ACHN (cell line): Measurements from ENCODE around the gene CCDC50.

ENCODE experiments used
- DNase-seq: peaks from one replicate; pipeline ENCODE4 v3.0.0-alpha.2; 2015
- in situ Hi-C: cut with HindIII; loops from 2 replicates; pipeline ENCODE4 v1.10.0; 2017; ENCODE audit warnings: low sequenced_read_pairs, low pct_ligation_motif_present, low pct_unique_long_range_greater_than_20kb

CCDC50 gene

DNA sequence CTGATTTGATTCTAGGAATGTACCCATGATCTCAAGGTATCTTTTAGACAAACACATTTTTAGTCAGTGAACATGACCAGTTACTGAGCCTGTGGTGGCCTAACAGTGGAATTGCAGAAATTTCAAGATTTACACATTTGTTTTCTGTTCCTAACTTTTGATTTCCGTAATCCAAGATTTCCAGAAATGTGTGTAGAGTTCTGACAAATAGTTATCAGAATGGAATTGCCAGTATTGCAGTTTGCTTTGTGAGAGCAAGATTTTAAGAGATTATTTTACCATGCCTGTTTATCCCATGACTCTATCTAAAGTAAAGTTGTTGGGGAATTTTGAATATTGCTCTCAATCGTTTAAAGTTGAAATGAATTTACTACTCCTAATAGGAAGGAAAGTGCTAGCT is 12.8 kb downstream of the CCDC50 start:
- in situ Hi-C loops = no loop called here
- DNase-seq = no peak

DNA sequence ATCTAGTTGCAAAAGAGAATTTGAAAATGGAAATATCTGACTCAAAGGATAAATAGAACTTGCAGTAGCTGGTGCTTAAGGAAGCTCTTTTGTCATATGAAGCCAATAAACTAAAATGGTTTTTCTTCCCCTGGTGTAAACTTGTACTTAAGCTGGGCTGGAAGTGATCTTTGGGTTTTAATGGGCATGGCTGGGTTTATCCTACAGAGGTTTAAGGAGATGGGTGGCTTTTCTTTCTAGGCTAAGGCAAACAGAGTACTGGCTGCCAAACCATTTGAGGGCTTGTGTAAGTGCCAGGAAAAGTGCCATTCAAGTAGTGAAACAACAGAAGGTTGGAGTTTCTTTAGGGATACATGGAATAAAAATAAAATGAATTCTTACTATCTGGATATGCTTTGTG is 13.2 kb downstream of the CCDC50 start:
- in situ Hi-C loops = no loop called here
- DNase-seq = no peak

DNA sequence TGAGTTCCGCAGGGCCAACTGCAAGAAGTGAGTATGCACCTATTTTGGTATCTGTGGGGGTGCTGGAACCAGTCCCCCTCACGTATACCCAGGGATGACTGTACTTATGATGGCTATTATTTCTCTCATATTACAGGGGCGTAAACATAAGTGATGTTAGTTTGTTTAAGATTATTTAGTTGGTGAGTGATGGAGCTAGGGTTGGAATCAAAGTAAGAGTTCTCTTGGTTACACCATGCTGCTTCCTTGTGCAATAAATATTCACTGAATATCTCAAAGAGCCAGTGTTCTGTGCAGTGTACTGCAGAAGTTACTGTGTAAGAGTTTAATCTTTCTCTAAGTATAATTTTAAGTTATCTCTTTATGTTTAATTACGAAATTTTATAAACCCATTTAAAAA is 13.9 kb downstream of the CCDC50 start:
- in situ Hi-C loops = no loop called here
- no peak for DNase-seq

DNA sequence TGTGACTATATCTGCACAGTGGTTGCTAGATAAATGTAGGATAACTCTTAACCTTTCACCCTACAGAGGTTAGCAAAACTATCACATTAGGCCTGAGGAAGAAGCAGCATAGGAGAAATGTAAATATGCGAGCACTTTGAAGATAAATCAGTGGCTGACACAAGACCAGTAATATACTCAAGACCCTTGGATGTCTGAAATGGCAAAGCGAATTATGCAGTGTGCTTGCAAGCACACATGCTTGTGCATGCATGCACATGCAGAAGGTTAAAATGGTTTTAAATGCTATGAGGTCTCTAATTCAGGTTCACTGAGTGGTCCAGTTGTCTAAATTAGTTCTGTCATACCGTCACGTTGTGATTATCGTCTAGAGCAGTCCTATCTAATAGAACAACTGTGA is 14.7 kb downstream of the CCDC50 start:
- no peak for DNase-seq
- in situ Hi-C loops = no loop called here

DNA sequence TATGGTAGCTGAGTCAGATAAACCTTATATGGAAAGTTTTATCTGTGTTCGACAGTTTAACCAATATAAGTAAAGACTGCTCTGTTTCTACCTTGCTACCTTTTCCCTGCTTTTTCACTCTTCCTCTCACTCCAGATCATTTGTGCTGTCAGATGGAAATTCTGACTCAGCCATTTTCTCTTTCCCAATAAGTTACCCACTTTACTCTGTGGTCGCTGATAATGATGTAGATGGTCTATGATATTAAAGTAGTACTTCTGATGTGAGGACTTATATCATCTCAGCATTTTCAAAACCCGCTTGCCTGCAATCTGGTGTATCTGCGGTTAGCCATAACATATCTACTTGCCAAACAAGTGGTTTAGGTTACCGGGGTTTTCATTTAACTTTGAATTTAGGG is 16.1 kb downstream of the CCDC50 start:
- in situ Hi-C loops = no loop called here
- DNase-seq = no peak

DNA sequence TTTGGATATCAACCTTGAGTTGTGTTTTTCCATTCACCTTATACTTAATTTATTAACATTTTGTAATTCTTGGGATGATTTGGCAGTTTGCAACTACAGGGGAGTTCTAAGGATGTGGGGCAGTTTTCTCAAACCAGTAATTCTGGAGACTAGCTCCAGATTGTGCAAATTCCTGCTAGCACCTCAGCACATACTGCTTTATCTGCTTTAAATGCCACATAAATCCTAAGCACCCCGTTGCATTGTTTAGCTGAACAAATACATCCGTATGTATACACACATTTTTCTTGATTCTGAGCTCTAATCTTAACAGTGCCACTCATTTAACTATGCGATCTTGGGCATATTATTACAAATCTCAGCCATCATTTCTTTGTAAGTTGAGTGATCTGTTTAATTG is 18.0 kb downstream of the CCDC50 start:
- DNase-seq = no peak
- in situ Hi-C loops = no loop called here

DNA sequence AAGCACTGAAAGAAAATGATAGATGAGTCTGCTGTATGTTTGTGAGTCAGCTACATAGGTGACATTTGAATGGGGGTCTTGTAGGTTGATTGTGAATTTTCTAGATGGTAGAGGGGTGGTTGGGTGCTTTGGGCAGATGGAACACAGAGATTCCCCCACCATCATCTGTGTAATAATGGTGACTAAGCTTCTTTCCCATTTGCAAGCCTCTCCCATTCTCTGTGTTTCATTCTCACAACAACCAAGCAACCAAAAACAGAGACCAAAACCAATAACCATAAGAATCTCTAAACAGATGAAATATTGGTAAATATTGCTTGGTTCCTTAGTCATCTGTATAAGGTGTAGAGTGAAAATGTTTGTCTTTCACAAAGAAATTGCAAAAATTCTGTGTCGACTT is 18.9 kb downstream of the CCDC50 start:
- no peak for DNase-seq
- in situ Hi-C loops = no loop called here

DNA sequence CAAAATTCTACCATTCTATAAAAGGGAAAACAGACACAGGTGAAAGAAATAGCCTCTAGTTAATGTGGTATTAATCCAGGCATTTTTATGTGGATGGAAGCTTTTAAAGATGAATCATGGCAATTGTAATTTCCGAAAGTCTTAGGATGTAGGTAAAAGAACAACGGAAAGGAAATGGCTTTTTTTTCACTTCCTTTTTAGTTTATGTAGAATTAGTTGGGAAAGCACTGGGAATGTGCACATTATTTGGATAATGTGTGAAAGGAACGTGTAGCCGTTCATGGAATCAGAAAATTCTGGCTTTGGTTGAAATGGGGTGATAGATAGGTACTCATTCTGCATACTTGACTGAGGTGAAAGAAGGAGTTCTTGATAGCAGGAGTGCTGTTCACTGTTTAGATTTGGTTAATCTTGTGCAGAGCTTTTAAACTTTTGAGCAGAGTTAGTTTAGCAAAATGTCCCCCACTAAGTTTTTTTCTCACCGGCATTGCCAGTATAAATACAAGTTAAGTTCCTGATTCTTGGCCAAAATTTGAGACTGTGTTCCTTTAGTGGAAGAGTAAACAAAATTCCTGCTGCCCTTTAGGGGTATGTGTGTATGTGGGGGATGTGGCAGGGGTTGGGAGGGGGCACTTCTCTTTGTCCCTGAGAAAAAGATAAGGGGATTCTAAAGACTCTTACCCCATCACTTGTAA is 21.3 kb downstream of the CCDC50 start:
- in situ Hi-C loops = no loop called here
- no peak for DNase-seq

DNA sequence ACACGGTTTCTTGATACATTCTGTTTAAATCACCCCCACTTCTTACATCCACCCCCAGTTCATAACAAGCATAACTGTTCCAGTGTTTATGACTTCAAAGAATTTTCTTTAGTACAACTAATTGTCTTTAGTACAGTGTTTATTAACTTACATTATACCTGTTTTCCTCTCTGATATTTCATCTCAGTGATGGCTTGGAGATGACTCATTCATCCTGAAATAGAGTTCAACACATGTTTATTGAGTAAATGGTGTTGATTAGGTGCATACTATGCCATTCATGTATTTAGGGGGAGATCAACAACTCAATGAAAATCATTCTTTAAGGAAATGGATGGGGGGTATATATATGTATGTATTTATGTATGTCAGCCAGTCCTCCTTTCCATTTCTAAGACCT is 22.8 kb downstream of the CCDC50 start:
- in situ Hi-C loops = no loop called here
- no peak for DNase-seq

DNA sequence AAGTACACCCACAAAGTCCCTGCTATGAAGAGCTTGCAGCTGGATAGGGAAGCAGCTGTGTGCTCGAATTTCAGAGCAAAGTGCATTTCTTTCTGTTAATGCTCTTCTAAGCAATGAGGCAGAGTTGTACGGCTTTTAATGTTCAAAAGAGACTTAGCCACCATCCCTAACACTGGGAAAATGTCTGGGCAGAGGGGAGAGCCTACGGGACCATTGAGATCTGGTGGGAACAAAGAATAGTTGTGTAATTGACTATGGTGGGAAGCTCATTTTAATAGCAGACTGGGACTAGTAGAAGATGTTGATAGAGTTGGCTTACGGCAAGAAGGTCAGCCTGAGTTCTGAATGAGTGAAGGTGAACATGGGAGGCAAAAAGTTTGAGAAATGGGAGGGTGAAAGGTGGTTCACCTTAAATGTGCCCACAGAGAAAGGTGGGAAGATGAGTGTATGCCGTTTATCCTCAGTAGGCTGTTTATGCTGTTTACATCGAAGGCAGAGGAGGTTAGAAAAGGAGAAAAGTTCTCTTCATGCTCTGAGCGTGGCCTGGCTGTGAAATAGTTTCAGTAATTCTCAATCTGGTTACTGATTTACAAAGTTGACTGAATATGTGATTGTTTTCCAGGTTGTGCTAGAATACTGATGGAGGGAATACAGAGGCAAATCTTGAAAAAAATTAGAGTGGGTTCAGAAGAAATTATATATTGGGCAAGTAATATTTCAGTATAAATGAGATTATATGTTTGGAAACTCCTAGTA is 24.0 kb downstream of the CCDC50 start:
- in situ Hi-C loops = no loop called here
- no peak for DNase-seq

DNA sequence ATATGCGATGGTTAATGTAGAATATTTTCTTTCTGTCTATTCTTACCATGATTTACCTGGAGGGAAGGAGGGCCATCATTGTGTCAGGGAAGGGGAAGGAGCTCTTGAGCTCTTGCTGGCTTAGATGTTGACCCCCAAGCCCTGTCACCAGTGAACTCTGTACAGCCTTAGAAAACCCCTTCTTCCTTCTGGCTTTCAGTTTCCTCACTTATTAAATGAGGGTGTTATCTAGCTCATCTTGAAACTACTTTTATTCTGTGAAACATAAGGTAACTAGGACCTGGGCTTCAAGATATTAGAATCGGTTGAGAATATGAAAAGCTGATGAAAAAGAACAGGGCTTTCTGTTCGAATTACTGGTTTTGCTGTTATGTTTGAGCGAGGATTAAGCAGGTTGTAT is 26.2 kb downstream of the CCDC50 start:
- in situ Hi-C loops = no loop called here
- no peak for DNase-seq

DNA sequence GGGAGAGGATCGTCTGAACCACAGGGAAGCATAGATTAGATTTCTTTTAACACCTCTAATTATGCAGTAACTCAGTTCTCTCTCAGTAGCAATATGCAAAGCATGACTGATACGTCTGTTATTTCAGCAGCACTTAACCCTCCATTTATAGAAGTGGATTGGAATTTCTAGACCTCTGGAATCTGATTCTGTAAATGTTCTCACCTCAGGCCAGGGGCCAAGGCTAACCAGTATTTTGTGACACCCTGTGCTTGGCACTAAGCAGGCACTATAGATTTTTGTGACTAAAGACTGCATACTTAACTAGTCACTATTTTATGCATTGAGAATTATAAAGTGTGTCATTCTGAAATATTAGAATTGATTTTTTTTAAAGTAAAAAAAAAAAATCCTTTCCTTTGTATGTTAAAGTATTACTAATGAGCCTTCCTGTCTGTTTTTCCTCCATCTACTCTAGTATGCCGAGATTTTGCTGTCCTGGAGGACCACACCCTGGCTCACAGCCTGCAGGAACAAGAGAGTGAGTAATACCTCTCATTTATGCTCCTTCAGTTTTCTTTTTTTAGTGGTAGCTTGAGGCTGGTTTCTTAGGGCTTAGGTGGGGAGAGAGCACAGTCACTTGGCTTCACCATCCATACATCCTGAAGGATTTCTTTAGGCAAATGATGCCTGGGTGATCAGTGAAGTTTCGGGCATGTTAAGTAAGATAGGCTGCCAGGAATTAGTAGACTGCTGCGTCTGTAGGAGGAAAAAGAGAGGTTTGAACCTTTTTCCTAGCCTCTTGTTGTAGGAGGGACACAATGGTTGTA is 27.6 kb downstream of the CCDC50 start:
- in situ Hi-C loops = no loop called here
- DNase-seq = peak; percentile 54

DNA sequence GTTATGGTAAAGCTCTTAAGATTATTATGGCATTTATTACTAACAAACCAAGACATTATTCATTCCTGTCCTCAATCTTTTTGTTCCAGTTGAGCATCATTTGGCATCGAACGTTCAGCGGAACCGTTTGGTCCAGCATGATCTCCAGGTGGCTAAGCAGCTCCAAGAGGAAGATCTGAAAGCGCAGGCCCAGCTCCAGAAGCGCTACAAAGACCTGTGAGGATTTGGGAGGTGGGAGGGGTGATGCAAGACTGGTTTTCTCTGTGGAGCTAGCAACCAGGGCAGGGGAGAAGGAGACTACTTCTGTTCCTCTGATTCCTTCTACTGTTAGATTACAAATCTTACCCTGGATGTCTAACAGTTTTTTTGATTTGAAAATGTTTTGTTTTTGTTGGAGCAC is 28.7 kb downstream of the CCDC50 start:
- in situ Hi-C loops = no loop called here
- no peak for DNase-seq

DNA sequence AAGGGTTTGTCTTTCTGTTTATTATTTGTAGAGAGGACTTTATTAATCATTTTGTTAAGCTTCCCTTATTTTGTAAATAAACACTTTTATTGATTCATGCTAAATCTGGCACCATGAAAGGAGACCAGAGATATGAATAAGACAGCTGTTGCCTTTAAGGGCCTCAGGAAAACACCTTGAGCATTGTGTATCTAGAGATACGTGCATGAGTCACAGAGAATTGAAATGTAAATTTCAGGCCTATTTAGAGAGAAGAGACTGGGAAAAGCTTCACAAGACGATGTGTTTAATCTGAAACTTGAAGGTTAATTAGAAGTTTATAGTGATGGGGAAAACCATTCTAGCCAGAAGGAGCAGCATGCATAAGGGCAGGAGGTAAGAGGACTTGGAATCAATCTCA is 29.7 kb downstream of the CCDC50 start:
- no peak for DNase-seq
- in situ Hi-C loops = no loop called here

DNA sequence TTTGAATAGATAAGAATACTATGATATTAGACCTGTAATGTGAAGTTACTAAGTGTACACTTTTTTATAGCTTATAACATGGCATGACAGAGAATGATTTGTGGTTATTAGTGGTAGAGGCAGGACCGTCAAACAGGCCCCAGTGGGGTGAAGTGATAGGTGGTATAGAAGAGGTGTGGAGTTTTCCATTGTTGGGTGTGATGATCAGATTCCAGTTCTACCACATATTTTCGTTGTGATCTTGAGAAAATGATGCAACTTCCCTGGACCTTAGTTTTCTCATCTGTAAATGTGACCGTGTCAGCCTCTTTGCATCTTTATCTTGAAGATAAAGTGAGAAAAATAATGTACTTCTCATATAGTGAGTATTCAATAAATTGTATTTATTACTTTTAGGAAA is 31.4 kb downstream of the CCDC50 start:
- in situ Hi-C loops = no loop called here
- DNase-seq = no peak

DNA sequence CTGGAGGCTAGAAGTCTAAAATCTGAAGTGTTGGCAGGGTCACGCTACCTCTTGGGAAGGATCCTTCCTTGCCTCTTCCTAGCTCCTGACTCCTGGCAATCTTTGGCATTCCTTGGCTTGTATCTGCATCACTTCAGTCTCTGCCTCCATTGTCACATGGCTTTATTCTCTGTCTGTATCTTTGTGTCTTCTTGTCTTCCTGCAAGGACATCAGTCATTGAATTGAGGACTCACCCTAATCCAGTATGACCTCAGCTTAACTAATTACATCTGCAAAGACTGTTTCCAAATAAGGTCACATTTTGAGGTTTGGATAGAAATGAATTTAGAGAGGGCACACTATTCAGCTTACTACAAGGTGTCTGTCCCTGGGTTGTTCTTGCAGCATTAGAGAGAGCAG is 32.3 kb downstream of the CCDC50 start:
- in situ Hi-C loops = no loop called here
- DNase-seq = no peak

DNA sequence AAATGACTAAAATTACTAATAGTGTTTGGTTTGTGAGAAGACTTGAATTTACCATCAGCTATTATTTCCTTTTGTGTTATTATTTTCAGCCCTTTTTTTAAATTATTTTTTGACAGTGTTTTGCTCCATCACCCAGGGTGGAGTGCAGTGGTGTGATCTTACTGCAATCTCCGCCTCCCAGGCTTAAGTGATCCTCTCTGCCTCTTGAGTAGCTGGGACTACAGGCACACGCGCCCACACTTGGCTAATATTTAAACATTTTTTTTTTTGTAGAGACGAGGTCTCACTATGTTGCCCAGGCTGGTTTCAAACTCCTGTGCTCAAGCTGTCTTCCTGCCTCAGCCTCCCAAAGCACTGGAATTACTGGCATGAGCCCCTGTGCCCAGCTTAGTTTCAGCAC is 32.8 kb downstream of the CCDC50 start:
- DNase-seq = no peak
- in situ Hi-C loops = no loop called here

DNA sequence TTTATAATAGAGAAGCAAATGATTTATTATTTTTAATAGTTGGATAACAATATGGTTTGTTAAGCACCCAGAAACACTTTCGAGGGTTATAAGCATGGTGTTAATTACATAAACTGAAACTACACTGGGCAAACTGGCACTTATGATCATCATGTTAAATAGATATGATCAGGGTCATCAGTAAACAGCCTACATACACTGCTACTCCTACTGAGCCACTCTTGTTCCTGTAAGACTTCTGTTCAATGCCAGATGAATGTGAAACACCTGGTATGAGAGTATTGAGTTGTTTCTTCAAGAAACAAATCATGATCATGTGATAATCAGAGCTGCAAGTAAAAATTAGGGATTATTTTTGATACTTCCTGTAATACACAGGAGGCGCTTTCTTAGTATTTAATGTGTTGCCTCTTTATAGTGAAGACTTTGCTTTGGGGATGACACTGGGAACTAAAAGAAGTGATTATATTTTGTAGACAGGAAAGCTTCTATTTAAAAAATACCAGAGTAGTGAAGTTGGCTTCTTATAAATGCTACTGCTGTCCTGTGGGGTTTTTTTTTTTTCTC is 33.4 kb downstream of the CCDC50 start:
- in situ Hi-C loops = no loop called here
- no peak for DNase-seq

DNA sequence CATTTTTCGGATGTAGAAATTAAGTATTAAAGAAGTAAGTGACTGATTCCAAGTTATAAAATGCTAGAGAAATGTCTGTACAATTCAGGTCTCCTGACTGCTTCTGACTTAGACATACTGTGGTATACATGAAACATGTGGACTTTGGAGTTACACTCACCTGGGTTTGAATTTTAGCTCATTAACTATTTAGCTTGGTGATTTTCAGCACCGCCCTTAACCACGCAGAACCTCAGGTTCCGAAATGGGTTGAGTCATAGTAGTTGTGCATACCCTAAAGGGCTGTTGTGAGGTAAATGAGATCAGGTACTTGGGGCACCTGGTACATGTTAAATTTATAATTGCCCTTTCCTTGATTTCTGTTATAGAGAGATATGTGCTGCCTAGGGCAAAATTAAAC is 34.0 kb downstream of the CCDC50 start:
- in situ Hi-C loops = no loop called here
- no peak for DNase-seq
